PC-9 (cell line): ENCODE results near the gene ZSWIM3. TPM values are rescaled to one million over a fixed set of nuclear protein-coding genes. Genes with fewer than 3 reads are reported as not detected.

Experiments
- BruUV-seq: library from RNA; stranded (reverse); fragments of 400-500 nt; replicated peaks from 2 replicates; lab custom pipeline; 2021; lab: Mats Ljungman, UMichigan
- CTCF ChIA-PET: fragments of 300-600 bp; sonication (Branson Sonifier 250); formaldehyde crosslinking; loops from one replicate; lab custom pipeline; 2022; ENCODE audit warnings: antibody characterized with exemption; lab: Charles Lee
- POLR2A ChIA-PET: fragments of 300-600 bp; sonication (Branson Sonifier 250); formaldehyde crosslinking; loops from one replicate; lab custom pipeline; 2022; ENCODE audit warnings: antibody characterized with exemption; ENCODE audit not compliant: unreplicated experiment; lab: Charles Lee
- DNase-seq, 2 experiments: peaks; one replicate each; pipeline versions ENCODE4 v3.0.0 to v3.0.0-alpha.2; 2015 to 2022; ENCODE audit warnings: mixed read lengths in 1 of 2
- H2AFZ ChIP-seq: fragments of 200-600 bp; sonication (generic); 2 replicates; pipeline ENCODE4 v1.8.1; 2017; ENCODE audit warnings: antibody characterized with exemption
- H3F3A ChIP-seq: fragments of 200-600 bp; sonication (generic); 2 replicates; pipeline ENCODE4 v1.8.1; 2017; ENCODE audit warnings: antibody characterized with exemption, mild to moderate bottlenecking, low read depth; ENCODE audit not compliant: insufficient read depth
- H3K27ac ChIP-seq: fragments of 200-600 bp; sonication (generic); 2 replicates; pipeline ENCODE4 v1.6.1; 2016; ENCODE audit warnings: mixed run types
- H3K27me3 ChIP-seq: fragments of 200-600 bp; sonication (generic); 2 replicates; pipeline ENCODE4 v1.6.1; 2016; ENCODE audit warnings: low read depth, mixed run types; ENCODE audit not compliant: insufficient read depth
- H3K36me3 ChIP-seq: fragments of 200-600 bp; sonication (generic); 2 replicates; pipeline ENCODE4 v1.6.1; 2016; ENCODE audit warnings: low read depth, mixed run types
- H3K4me1 ChIP-seq: fragments of 200-600 bp; sonication (generic); replicated peaks from 2 replicates; pipeline ENCODE4 v1.6.1; 2016; ENCODE audit warnings: mixed run types; ENCODE audit not compliant: insufficient read depth
- H3K4me2 ChIP-seq: fragments of 200-600 bp; sonication (generic); 2 replicates; pipeline ENCODE4 v1.6.1; 2017; ENCODE audit warnings: mixed run types
- H3K4me3 ChIP-seq: fragments of 200-600 bp; sonication (generic); 2 replicates; pipeline ENCODE4 v1.6.1; 2016; ENCODE audit warnings: mixed run types
- H3K79me2 ChIP-seq: fragments of 200-600 bp; sonication (generic); 2 replicates; pipeline ENCODE4 v1.6.1; 2017; ENCODE audit warnings: low read depth, mixed run types
- H3K9me2 ChIP-seq: fragments of 200-600 bp; sonication (generic); 2 replicates; pipeline ENCODE4 v1.8.1; 2017; ENCODE audit warnings: mild to moderate bottlenecking; ENCODE audit not compliant: insufficient read depth
- H3K9me3 ChIP-seq: fragments of 200-600 bp; sonication (generic); 2 replicates; pipeline ENCODE4 v1.8.1; 2016; ENCODE audit warnings: low read depth; ENCODE audit not compliant: insufficient read depth
- H4K20me1 ChIP-seq: fragments of 200-600 bp; sonication (generic); 2 replicates; pipeline ENCODE4 v1.8.1; 2017; ENCODE audit not compliant: insufficient read depth
- EZH2 ChIP-seq: fragments of 200-600 bp; sonication (generic); IDR thresholded peaks from 2 replicates; pipeline ENCODE4 v1.8.0; 2017; ENCODE audit warnings: antibody characterized with exemption, low read depth
- intact Hi-C: fragments of 100-400 bp; cut with micrococcal nuclease; formaldehyde crosslinking; loops from one replicate; pipeline ENCODE4 v1.10.0; 2022; ENCODE audit not compliant: unreplicated experiment
- total RNA-seq: library from RNA; stranded (reverse); gene quantifications from 2 replicates; pipeline ENCODE4 v1.2.3, GENCODE V29; 2021
- TF ChIP-seq, protein P1 (sequence below): fragments of 200-600 bp; sonication (generic); conservative IDR thresholded peaks from 2 replicates; pipeline ENCODE4 v1.6.1; 2017; ENCODE audit warnings: mixed run types, antibody characterized with exemption, mild to moderate bottlenecking, moderate library complexity

The ZSWIM3 gene
- total RNA-seq, 1 experiment from 2014 or later = 2.7 TPM

DNA sequence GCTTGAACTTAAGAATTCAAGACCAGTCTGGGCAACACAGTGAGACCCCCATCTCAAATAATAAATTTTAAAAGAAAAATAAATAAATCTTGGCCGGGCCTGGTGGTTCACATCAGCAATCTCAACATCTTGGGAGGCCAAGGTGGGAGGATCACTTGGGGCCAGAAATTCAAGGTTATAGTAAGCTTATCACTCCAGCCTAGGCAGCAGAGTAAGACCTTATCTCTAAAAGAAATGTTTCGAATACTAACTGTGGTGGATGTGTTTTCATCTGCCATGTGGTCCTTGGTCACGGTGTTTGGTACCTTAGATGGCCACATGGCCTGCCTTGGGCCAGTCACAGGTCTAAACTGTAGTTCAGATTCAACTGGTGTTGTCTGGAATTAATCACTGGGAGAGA is 39.2 kb upstream of the ZSWIM3 start:
- POLR2A ChIA-PET = interaction anchor here (0.5 to 0.8 kb wide), 3 partner anchors 62 to 1652 kb away, joined by 3 to 4 read pairs (median 3); no protein-coding TSS in a partner anchor
- no peak for DNase-seq
- peak overlapping the region; percentile 62 for H3K4me2 ChIP-seq
- peaks cover 21% of the 10 kb centered on the region for H3K79me2 ChIP-seq
- H3K9me2 ChIP-seq = no peaks in the 10 kb centered on the region
- TF ChIP-seq, protein P1, sequence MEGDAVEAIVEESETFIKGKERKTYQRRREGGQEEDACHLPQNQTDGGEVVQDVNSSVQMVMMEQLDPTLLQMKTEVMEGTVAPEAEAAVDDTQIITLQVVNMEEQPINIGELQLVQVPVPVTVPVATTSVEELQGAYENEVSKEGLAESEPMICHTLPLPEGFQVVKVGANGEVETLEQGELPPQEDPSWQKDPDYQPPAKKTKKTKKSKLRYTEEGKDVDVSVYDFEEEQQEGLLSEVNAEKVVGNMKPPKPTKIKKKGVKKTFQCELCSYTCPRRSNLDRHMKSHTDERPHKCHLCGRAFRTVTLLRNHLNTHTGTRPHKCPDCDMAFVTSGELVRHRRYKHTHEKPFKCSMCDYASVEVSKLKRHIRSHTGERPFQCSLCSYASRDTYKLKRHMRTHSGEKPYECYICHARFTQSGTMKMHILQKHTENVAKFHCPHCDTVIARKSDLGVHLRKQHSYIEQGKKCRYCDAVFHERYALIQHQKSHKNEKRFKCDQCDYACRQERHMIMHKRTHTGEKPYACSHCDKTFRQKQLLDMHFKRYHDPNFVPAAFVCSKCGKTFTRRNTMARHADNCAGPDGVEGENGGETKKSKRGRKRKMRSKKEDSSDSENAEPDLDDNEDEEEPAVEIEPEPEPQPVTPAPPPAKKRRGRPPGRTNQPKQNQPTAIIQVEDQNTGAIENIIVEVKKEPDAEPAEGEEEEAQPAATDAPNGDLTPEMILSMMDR = no peak
- TF ChIP-seq EZH2 = no peak
- H3F3A ChIP-seq = peaks cover 72% of the 10 kb centered on the region
- intact Hi-C loops = loop anchor here (5.0 kb wide), 1 partner anchor 74 kb away; the partner anchor contains the start of genes CTSA and NEURL2
- H3K27ac ChIP-seq = peak overlapping the region; percentile 57
- no peaks in the 10 kb centered on the region for H3K27me3 ChIP-seq
- H4K20me1 ChIP-seq = no peaks in the 10 kb centered on the region
- H3K4me1 ChIP-seq = peaks cover 65% of the 10 kb centered on the region
- CTCF ChIA-PET = no interaction called here
- no TSS peak for BruUV-seq
- no peak overlapping the region for H3K4me3 ChIP-seq
- peaks cover 14% of the 10 kb centered on the region; the same call in 1 of the 2 replicates for H3K36me3 ChIP-seq
- no peak overlapping the region for H2AFZ ChIP-seq
- H3K9me3 ChIP-seq = no peaks in the 10 kb centered on the region

DNA sequence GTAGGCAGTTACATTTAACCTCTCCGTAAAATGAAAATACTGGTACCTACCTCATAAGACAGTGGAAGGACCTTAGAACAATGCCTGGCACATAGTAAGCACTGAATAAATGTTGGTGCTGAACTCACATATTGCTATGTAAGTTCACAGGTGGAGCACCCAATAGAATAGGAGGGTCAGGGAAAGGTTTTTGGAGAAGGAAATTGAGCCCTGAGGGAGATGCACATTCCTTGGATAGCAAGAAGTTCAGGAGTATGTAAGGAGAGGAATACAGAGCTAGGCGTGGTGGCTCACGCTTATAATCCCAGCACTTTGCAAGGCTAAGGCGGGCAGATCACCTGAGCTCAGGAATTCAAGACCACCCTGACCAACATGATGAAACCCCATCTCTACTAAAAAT is 37.9 kb upstream of the ZSWIM3 start:
- no peak overlapping the region for H3K4me2 ChIP-seq
- intact Hi-C loops = loop anchor here (5.0 kb wide), 1 partner anchor 73 kb away; the partner anchor contains the start of genes CTSA and NEURL2
- H3K79me2 ChIP-seq = peaks cover 11% of the 10 kb centered on the region
- H2AFZ ChIP-seq = no peak overlapping the region
- no peaks in the 10 kb centered on the region for H4K20me1 ChIP-seq
- H3K9me2 ChIP-seq = no peaks in the 10 kb centered on the region
- H3K27ac ChIP-seq = no peak overlapping the region
- CTCF ChIA-PET = interaction anchor here (0.6 to 0.7 kb wide), 2 partner anchors 31 to 141 kb away, joined by 4 to 7 read pairs; no protein-coding TSS in a partner anchor
- H3K36me3 ChIP-seq = peaks cover 14% of the 10 kb centered on the region; the same call in 1 of the 2 replicates
- POLR2A ChIA-PET = interaction anchor here (0.6 kb wide), 1 partner anchor 176 kb away, joined by 3 read pairs; no protein-coding TSS in a partner anchor
- no peak overlapping the region for H3K4me3 ChIP-seq
- peaks cover 57% of the 10 kb centered on the region for H3K4me1 ChIP-seq
- H3K27me3 ChIP-seq = no peaks in the 10 kb centered on the region
- peaks cover 69% of the 10 kb centered on the region for H3F3A ChIP-seq
- no peak for TF ChIP-seq EZH2
- TF ChIP-seq, protein P1 = no peak
- DNase-seq = peak in 1 of 2 experiments; percentile 34
- BruUV-seq = no TSS peak
- no peaks in the 10 kb centered on the region for H3K9me3 ChIP-seq

DNA sequence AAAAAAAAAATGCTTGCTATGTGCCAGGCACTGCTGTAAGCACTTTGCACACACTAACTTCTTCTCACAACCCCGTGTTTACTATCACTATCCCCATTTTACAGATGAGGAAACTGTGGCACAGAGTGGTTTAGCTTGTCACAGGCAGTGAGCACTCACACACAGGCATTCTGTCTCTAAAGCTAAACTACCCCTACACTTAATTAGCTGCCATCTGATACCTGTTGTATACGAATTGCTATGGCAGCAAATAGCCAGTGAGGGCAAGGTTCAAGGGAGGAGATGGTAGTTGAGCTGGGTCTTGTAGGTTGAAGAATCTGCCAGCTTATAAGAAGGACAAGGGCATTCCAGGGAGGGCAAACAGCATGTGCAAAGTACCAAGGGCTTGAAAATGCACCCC is 35.5 kb upstream of the ZSWIM3 start:
- Histone ChIP-seq H3K4me2 (no peak overlapping the region; the same call in 1 of the 2 replicates), H3K9me2 (no peaks in the 10 kb centered on the region), H3F3A (peaks cover 50% of the 10 kb centered on the region), H2AFZ (no peak overlapping the region), H3K4me3 (no peak overlapping the region), H3K4me1 (peaks cover 36% of the 10 kb centered on the region), H3K27me3 (no peaks in the 10 kb centered on the region), H3K36me3 (peaks cover 2% of the 10 kb centered on the region; the same call in 1 of the 2 replicates), H3K79me2 (no peaks in the 10 kb centered on the region), H4K20me1 (no peaks in the 10 kb centered on the region), H3K27ac (no peak overlapping the region), H3K9me3 (no peaks in the 10 kb centered on the region)
- TF ChIP-seq EZH2 = no peak
- TF ChIP-seq, protein P1 = no peak
- intact Hi-C loops = no loop called here
- no TSS peak for BruUV-seq
- ChIA-PET POLR2A (interaction anchor here (0.7 kb wide), 1 partner anchor 143 kb away, joined by 3 read pairs; no protein-coding TSS in a partner anchor), CTCF (no interaction called here)
- DNase-seq = peak in 1 of 2 experiments; percentile 55
